H9 (cell line): ENCODE measurements around the gene GSX2. TPM values are rescaled to one million over a fixed set of nuclear protein-coding genes. Genes with fewer than 3 reads are reported as not detected.
A peak's percentile ranks its signal among the peaks of the same experiment; 100 is the strongest.

Experiments
- DNase-seq: peaks from one replicate; pipeline ENCODE4 v3.0.0-alpha.2; 2017
- H2AFZ ChIP-seq: one replicate; pipeline ENCODE4 v1.6.1; 2013; ENCODE audit warnings: mild to moderate bottlenecking, low read length, control low read depth, moderate library complexity
- H2AK5ac ChIP-seq: 2 replicates; pipeline ENCODE4 v1.6.1; 2013; ENCODE audit warnings: low read length, control low read depth, mixed read lengths; ENCODE audit not compliant: insufficient read length
- H2BK120ac ChIP-seq: one replicate; pipeline ENCODE4 v1.6.1; 2013; ENCODE audit warnings: low read depth, mild to moderate bottlenecking, low read length, control low read depth, inconsistent platforms; ENCODE audit not compliant: poor library complexity, severe bottlenecking
- H2BK12ac ChIP-seq: 2 replicates; pipeline ENCODE4 v1.6.1; 2013; ENCODE audit warnings: low read length, control low read depth, mixed read lengths, low read depth; ENCODE audit not compliant: insufficient read length
- H2BK15ac ChIP-seq: 2 replicates; pipeline ENCODE4 v1.6.1; 2013; ENCODE audit warnings: low read depth, low read length, control low read depth
- H2BK20ac ChIP-seq: one replicate; pipeline ENCODE4 v1.6.1; 2013; ENCODE audit warnings: low read depth, mild to moderate bottlenecking, low read length, control low read depth, inconsistent platforms; ENCODE audit not compliant: poor library complexity, severe bottlenecking
- H2BK5ac ChIP-seq: 2 replicates; pipeline ENCODE4 v1.6.1; 2013; ENCODE audit warnings: low read length, control low read depth, mixed read lengths; ENCODE audit not compliant: insufficient read length
- H3K14ac ChIP-seq: 2 replicates; pipeline ENCODE4 v1.6.1; 2013; ENCODE audit warnings: low read length, control low read depth; ENCODE audit not compliant: insufficient read depth
- H3K18ac ChIP-seq: 2 replicates; pipeline ENCODE4 v1.6.1; 2013; ENCODE audit warnings: low read depth, mild to moderate bottlenecking, mixed read lengths, low read length, control low read depth; ENCODE audit not compliant: insufficient read length
- H3K23ac ChIP-seq: 2 replicates; pipeline ENCODE4 v1.6.1; 2013; ENCODE audit warnings: low read length, control low read depth, mixed read lengths, low read depth; ENCODE audit not compliant: insufficient read length
- H3K23me2 ChIP-seq: 2 replicates; pipeline ENCODE4 v1.6.1; 2013; ENCODE audit warnings: low read depth, mild to moderate bottlenecking, mixed read lengths, low read length, control low read depth; ENCODE audit not compliant: insufficient read length, poor library complexity, severe bottlenecking
- H3K27ac ChIP-seq: 2 replicates; pipeline ENCODE4 v1.5.1; 2013; ENCODE audit warnings: low read length, control low read depth, mixed read lengths, low read depth; ENCODE audit not compliant: insufficient read length
- H3K27me3 ChIP-seq: 2 replicates; pipeline ENCODE4 v1.6.1; 2013; ENCODE audit warnings: low read length, control low read depth, inconsistent platforms; ENCODE audit not compliant: insufficient read depth
- H3K4ac ChIP-seq: 2 replicates; pipeline ENCODE4 v1.6.1; 2013; ENCODE audit warnings: low read depth, mild to moderate bottlenecking, control low read depth, inconsistent platforms, low read length, moderate library complexity
- H3K4me1 ChIP-seq: 2 replicates; pipeline ENCODE4 v1.6.1; 2013; ENCODE audit warnings: low read length, control low read depth, inconsistent platforms; ENCODE audit not compliant: insufficient read depth
- H3K4me2 ChIP-seq: 2 replicates; pipeline ENCODE4 v1.6.1; 2013; ENCODE audit warnings: low read length, control low read depth, mixed read lengths; ENCODE audit not compliant: insufficient read length, insufficient read depth
- H3K56ac ChIP-seq: 2 replicates; pipeline ENCODE4 v1.6.1; 2013; ENCODE audit warnings: low read depth, mild to moderate bottlenecking, mixed read lengths, low read length, control low read depth; ENCODE audit not compliant: insufficient read length
- H3K79me1 ChIP-seq: 2 replicates; pipeline ENCODE4 v1.6.1; 2013; ENCODE audit warnings: low read depth, mild to moderate bottlenecking, moderate library complexity, low read length, control low read depth, inconsistent platforms; ENCODE audit not compliant: insufficient read depth, poor library complexity, severe bottlenecking
- H3K79me2 ChIP-seq: 2 replicates; pipeline ENCODE4 v1.6.1; 2013; ENCODE audit warnings: low read length, control low read depth, inconsistent platforms; ENCODE audit not compliant: insufficient read depth
- H3K9ac ChIP-seq: 2 replicates; pipeline ENCODE4 v1.6.1; 2013; ENCODE audit warnings: low read length, control low read depth, mixed read lengths; ENCODE audit not compliant: insufficient read length; ENCODE audit errors: extremely low read depth
- H3K9me3 ChIP-seq: one replicate; pipeline ENCODE4 v1.6.1; 2013; ENCODE audit warnings: low read depth, low read length, inconsistent platforms; ENCODE audit not compliant: control insufficient read depth
- H3T11ph ChIP-seq: one replicate; pipeline ENCODE4 v1.6.1; 2013; ENCODE audit warnings: mild to moderate bottlenecking, low read length, control low read depth, inconsistent platforms
- H4K20me1 ChIP-seq: one replicate; pipeline ENCODE4 v1.6.1; 2013; ENCODE audit not compliant: control insufficient read depth, insufficient read length, insufficient read depth
- H4K5ac ChIP-seq: 2 replicates; pipeline ENCODE4 v1.6.1; 2013; ENCODE audit warnings: low read depth, mild to moderate bottlenecking, mixed read lengths, low read length, control low read depth; ENCODE audit not compliant: insufficient read length
- H4K8ac ChIP-seq: replicated peaks from 2 replicates; pipeline ENCODE4 v1.6.1; 2013; ENCODE audit warnings: low read length, control low read depth, mixed read lengths, low read depth; ENCODE audit not compliant: insufficient read length
- H4K91ac ChIP-seq: 2 replicates; pipeline ENCODE4 v1.6.1; 2013; ENCODE audit warnings: low read depth, mild to moderate bottlenecking, moderate library complexity, mixed read lengths, low read length, control low read depth; ENCODE audit not compliant: insufficient read length
- H3K27ac Mint-ChIP-seq, 3 experiments: 2 replicates in 2 of 3; 3 replicates in 1 of 3; pipeline ENCODE4 v1.8.0; 2020 to 2021; ENCODE audit warnings: mixed read lengths in 3 of 3, mild to moderate bottlenecking in 1 of 3, moderate library complexity in 1 of 3
- H3K27me3 Mint-ChIP-seq: 2 replicates; pipeline ENCODE4 v1.8.0; 2021; ENCODE audit warnings: low read depth, mild to moderate bottlenecking, moderate library complexity, mixed read lengths
- H3K36me3 Mint-ChIP-seq, 3 experiments: 2 replicates in 2 of 3; 3 replicates in 1 of 3; pipeline ENCODE4 v1.8.0; 2020 to 2021; ENCODE audit warnings: low read depth in 3 of 3, mixed read lengths in 3 of 3; ENCODE audit not compliant: insufficient read depth in 1 of 3
- H3K4me1 Mint-ChIP-seq, 2 experiments: 2 replicates each; pipeline ENCODE4 v1.8.0; 2020; ENCODE audit warnings: mixed read lengths in 2 of 2
- H3K4me3 Mint-ChIP-seq, 2 experiments: 2 replicates in 1 of 2; 3 replicates in 1 of 2; pipeline ENCODE4 v1.8.0; 2020 to 2021; ENCODE audit warnings: mild to moderate bottlenecking in 2 of 2, mixed read lengths in 2 of 2, moderate library complexity in 1 of 2
- H3K9me3 Mint-ChIP-seq, 2 experiments: 2 replicates in 1 of 2; 3 replicates in 1 of 2; pipeline ENCODE4 v1.8.0; 2020; ENCODE audit warnings: mild to moderate bottlenecking in 2 of 2, mixed read lengths in 2 of 2, moderate library complexity in 1 of 2
- CTCF ChIP-seq: fragments of 200-600 bp; sonication (generic); conservative IDR thresholded peaks from 3 replicates; pipeline ENCODE4 v1.8.0; 2021; ENCODE audit warnings: antibody characterized with exemption, mild to moderate bottlenecking
- WGBS: extraction: QIAGEN DNeasy Blood & Tissue Kit; methylation state at CpG from one replicate; pipeline ENCODE4 v1.1.7; 2013; ENCODE audit warnings: missing lambda C conversion rate, low lambda C conversion rate, mixed read lengths; ENCODE audit not compliant: insufficient read length; ENCODE audit errors: extremely low coverage; 5-methylcytosine and 5-hydroxymethylcytosine counted together
- total RNA-seq: library from RNA; stranded (reverse); gene quantifications from 2 replicates; pipeline ENCODE4 v1.2.1, GENCODE V29; 2021

The GSX2 gene
- total RNA-seq, 1 experiment from 2014 or later, result not detected

- no peak overlapping the region for H3K23ac ChIP-seq
- H3K36me3 Mint-ChIP-seq, result no peaks in the 10 kb centered on the region
- H3K27ac ChIP-seq, result no peak overlapping the region
- no peak for DNase-seq
- no peak overlapping the region for H3K4ac ChIP-seq
- H2AK5ac ChIP-seq, result no peak overlapping the region
- H2BK5ac ChIP-seq, result no peak overlapping the region
- no CpG with 5 or more reads among the region's 6 CpGs for WGBS
- no peaks in the 10 kb centered on the region for H3K79me2 ChIP-seq
- H3K9ac ChIP-seq, result no peak overlapping the region
- no peak overlapping the region for H2BK15ac ChIP-seq
- no peak overlapping the region for H4K91ac ChIP-seq
- H3K27me3 ChIP-seq, result peaks cover 86% of the 10 kb centered on the region
- no peak overlapping the region for H2BK120ac ChIP-seq
- H3K9me3 ChIP-seq, result no peaks in the 10 kb centered on the region
- H3K14ac ChIP-seq, result no peak overlapping the region
- H3K9me3 Mint-ChIP-seq, result peaks cover 0 to 3% of the 10 kb centered on the region in 2 experiments; a peak in 1 of 5 replicates
- H3K56ac ChIP-seq, result no peak overlapping the region
- H3K4me1 ChIP-seq, result peaks cover 13% of the 10 kb centered on the region
- no peak overlapping the region for H2BK12ac ChIP-seq
- peak overlapping the region in 1 of 2 experiments; percentile 71; a peak in 2 of 5 replicates for H3K4me3 Mint-ChIP-seq
- H4K5ac ChIP-seq, result no peak overlapping the region
- H3K4me1 Mint-ChIP-seq, result peaks cover 59 to 71% of the 10 kb centered on the region in 2 experiments
- peaks cover 98% of the 10 kb centered on the region for H3K27me3 Mint-ChIP-seq
- no peak overlapping the region for H4K8ac ChIP-seq
- no peak overlapping the region; a peak in 1 of 7 replicates for H3K27ac Mint-ChIP-seq
- H3K18ac ChIP-seq, result no peak overlapping the region
- peaks cover 3% of the 10 kb centered on the region for H4K20me1 ChIP-seq
- H3T11ph ChIP-seq, result no peak overlapping the region
- TF ChIP-seq CTCF, result no peak
- no peak overlapping the region for H2BK20ac ChIP-seq
- peak overlapping the region; percentile 50 for H3K4me2 ChIP-seq
- no peaks in the 10 kb centered on the region for H3K79me1 ChIP-seq
- peaks cover 16% of the 10 kb centered on the region for H3K23me2 ChIP-seq
- no peak overlapping the region for H2AFZ ChIP-seq
Observed at GRCh38 chr4:54094451-54094850, 5.5 kb upstream of the GSX2 start.
